SU-DHL-6 (cell line): Measurements from ENCODE around the gene COMMD2.
A peak's percentile ranks its signal among the peaks of the same experiment; 100 is the strongest.

Source experiments
- H2AFZ ChIP-seq: fragments of 200-600 bp; sonication (generic); 2 replicates; pipeline ENCODE4 v1.6.1; 2014; ENCODE audit warnings: low read depth, mild to moderate bottlenecking, moderate library complexity, mixed read lengths, antibody characterized with exemption, low read length; ENCODE audit not compliant: severe bottlenecking
- H3F3A ChIP-seq: fragments of 200-600 bp; shearing (Covaris generic); 2 replicates; pipeline ENCODE4 v1.6.0; 2016; ENCODE audit warnings: antibody characterized with exemption, mild to moderate bottlenecking; ENCODE audit not compliant: insufficient read depth
- H3K27ac ChIP-seq: fragments of 200-600 bp; sonication (generic); 2 replicates; pipeline ENCODE4 v1.5.1; 2016; ENCODE audit warnings: low read depth, mild to moderate bottlenecking, low read length, moderate library complexity, mixed read lengths
- H3K27me3 ChIP-seq: fragments of 200-600 bp; sonication (generic), shearing (Covaris generic); 2 replicates; pipeline ENCODE4 v1.6.0; 2014; ENCODE audit warnings: mild to moderate bottlenecking, low read length
- H3K36me3 ChIP-seq: fragments of 200-600 bp; sonication (generic); 2 replicates; pipeline ENCODE4 v1.6.1; 2014; ENCODE audit warnings: mild to moderate bottlenecking, low read length, mixed read lengths
- H3K4me2 ChIP-seq: fragments of 300-600, 200-600 bp; shearing (Covaris generic), sonication (generic); 2 replicates; pipeline ENCODE4 v1.6.0; 2014; ENCODE audit warnings: low read length, low read depth, mild to moderate bottlenecking; ENCODE audit not compliant: poor library complexity, severe bottlenecking
- H3K4me3 ChIP-seq: fragments of 200-600 bp; sonication (generic); 2 replicates; pipeline ENCODE4 v1.5.1; 2014; ENCODE audit warnings: antibody characterized with exemption, low read length, mild to moderate bottlenecking, mixed read lengths; ENCODE audit not compliant: insufficient read depth, poor library complexity, severe bottlenecking
- H3K79me2 ChIP-seq: fragments of 200-600 bp; sonication (generic); 2 replicates; pipeline ENCODE4 v1.6.1; 2014; ENCODE audit warnings: mild to moderate bottlenecking, low read length, moderate library complexity; ENCODE audit not compliant: insufficient read depth
- H3K9ac ChIP-seq: fragments of 200-600 bp; sonication (generic); 2 replicates; pipeline ENCODE4 v1.7.0; 2014; ENCODE audit warnings: mild to moderate bottlenecking, low read length
- H3K9me2 ChIP-seq: fragments of 200-600 bp; sonication (generic); replicated peaks from 2 replicates; pipeline ENCODE4 v1.6.1; 2014; ENCODE audit warnings: low read length; ENCODE audit not compliant: insufficient read depth
- H3K9me3 ChIP-seq: fragments of 200-600 bp; sonication (generic); 2 replicates; pipeline ENCODE4 v1.6.1; 2014; ENCODE audit warnings: low read length, mixed read lengths; ENCODE audit not compliant: insufficient read depth
- H4K20me1 ChIP-seq: fragments of 200-600 bp; sonication (generic); 2 replicates; pipeline ENCODE4 v1.6.1; 2014; ENCODE audit warnings: low read depth, mild to moderate bottlenecking, antibody characterized with exemption, low read length, moderate library complexity, mixed read lengths
- CTCF ChIP-seq: fragments of 200-600 bp; sonication (generic); IDR thresholded peaks from one replicate; pipeline ENCODE4 v1.5.1; 2017; ENCODE audit warnings: antibody characterized with exemption, mild to moderate bottlenecking, low read length, moderate library complexity; ENCODE audit not compliant: insufficient read depth, poor library complexity, severe bottlenecking
- EZH2phosphoT487 ChIP-seq: fragments of 200-600 bp; sonication (generic), shearing (Covaris generic); conservative IDR thresholded peaks from 2 replicates; pipeline ENCODE4 v1.6.1; 2018; ENCODE audit warnings: mild to moderate bottlenecking, antibody characterized with exemption, low read length, moderate library complexity, mixed read lengths

Gene COMMD2

GRCh38 chr3:149771652-149772271, 19.5 kb upstream of the COMMD2 start:
- no peaks in the 10 kb centered on the region for H3K79me2 ChIP-seq
- H3K36me3 ChIP-seq, result no peaks in the 10 kb centered on the region
- H3K4me2 ChIP-seq, result no peak overlapping the region
- no peaks in the 10 kb centered on the region for H3K27me3 ChIP-seq
- H3K9me2 ChIP-seq, result no peaks in the 10 kb centered on the region
- no peaks in the 10 kb centered on the region for H3F3A ChIP-seq
- no peaks in the 10 kb centered on the region for H3K9me3 ChIP-seq
- H3K9ac ChIP-seq, result no peak overlapping the region
- no peak overlapping the region for H3K4me3 ChIP-seq
- no peak overlapping the region for H3K27ac ChIP-seq
- H2AFZ ChIP-seq, result no peak overlapping the region
- no peaks in the 10 kb centered on the region for H4K20me1 ChIP-seq
- TF ChIP-seq CTCF (peak; percentile 59), EZH2phosphoT487 (no peak)

GRCh38 chr3:149770246-149770645, 18.0 kb upstream of the COMMD2 start:
- Histone ChIP-seq H3F3A (no peaks in the 10 kb centered on the region), H3K27ac (no peak overlapping the region), H3K79me2 (no peaks in the 10 kb centered on the region), H3K9me3 (no peaks in the 10 kb centered on the region), H3K9me2 (no peaks in the 10 kb centered on the region), H4K20me1 (no peaks in the 10 kb centered on the region), H3K27me3 (no peaks in the 10 kb centered on the region), H3K4me3 (no peak overlapping the region), H3K9ac (no peak overlapping the region), H2AFZ (no peak overlapping the region), H3K36me3 (no peaks in the 10 kb centered on the region), H3K4me2 (no peak overlapping the region)
- TF ChIP-seq EZH2phosphoT487 (no peak), CTCF (no peak)

DNA sequence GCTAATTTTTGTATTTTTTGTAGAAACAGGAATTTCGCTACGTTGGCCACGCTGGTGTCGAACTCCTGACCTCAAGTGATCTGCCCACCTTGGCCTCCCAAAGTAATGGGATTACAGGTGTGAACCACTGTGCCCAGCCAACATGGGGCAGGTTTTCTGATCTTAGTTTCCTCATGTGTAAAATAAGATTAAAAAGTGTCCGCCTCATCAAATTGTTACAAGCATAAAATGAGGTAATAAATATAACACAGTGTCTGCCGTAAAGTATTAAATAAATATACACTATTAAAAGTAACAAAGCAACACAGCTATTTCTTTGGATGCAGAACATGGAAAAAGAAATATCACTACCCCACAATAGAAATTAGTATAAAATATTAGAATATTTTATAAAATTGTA, 16.4 kb upstream of the COMMD2 start:
- H2AFZ ChIP-seq, result no peak overlapping the region
- H3K27me3 ChIP-seq, result no peaks in the 10 kb centered on the region
- no peaks in the 10 kb centered on the region for H3K9me3 ChIP-seq
- H3K27ac ChIP-seq, result no peak overlapping the region
- H3K79me2 ChIP-seq, result no peaks in the 10 kb centered on the region
- no peaks in the 10 kb centered on the region for H3K9me2 ChIP-seq
- no peaks in the 10 kb centered on the region for H3F3A ChIP-seq
- H3K4me3 ChIP-seq, result no peak overlapping the region
- TF ChIP-seq CTCF, result no peak
- no peaks in the 10 kb centered on the region for H3K36me3 ChIP-seq
- H3K4me2 ChIP-seq, result no peak overlapping the region
- H3K9ac ChIP-seq, result no peak overlapping the region
- no peaks in the 10 kb centered on the region for H4K20me1 ChIP-seq
